Keratinocyte (primary cell): ENCODE results near the gene SCN8A.
"Not testable (repeated sequence)": the region's sequence is repeated elsewhere in the genome, so short reads cannot be mapped to it uniquely, and the experiment has no call there.

ENCODE experiments used
- EZH2 ChIP-seq: IDR thresholded peaks from one replicate; pipeline ENCODE4 v1.6.1; 2012; ENCODE audit warnings: inconsistent platforms, mild to moderate bottlenecking, low read length, moderate library complexity
- TF ChIP-seq, protein P1 (sequence below), 3 experiments: IDR thresholded peaks in 1 of 3; conservative IDR thresholded peaks in 1 of 3; optimal IDR thresholded peaks in 1 of 3; 2 replicates in 2 of 3; 3 replicates in 1 of 3; pipeline versions ENCODE3 to v1.5.1; 2011; ENCODE audit warnings: low read length in 3 of 3, mild to moderate bottlenecking in 3 of 3, moderate library complexity in 2 of 3, control low read depth in 1 of 3, inconsistent platforms in 1 of 3; ENCODE audit not compliant: insufficient read depth in 2 of 3; ENCODE audit errors: extremely low read depth in 1 of 3

DNA sequence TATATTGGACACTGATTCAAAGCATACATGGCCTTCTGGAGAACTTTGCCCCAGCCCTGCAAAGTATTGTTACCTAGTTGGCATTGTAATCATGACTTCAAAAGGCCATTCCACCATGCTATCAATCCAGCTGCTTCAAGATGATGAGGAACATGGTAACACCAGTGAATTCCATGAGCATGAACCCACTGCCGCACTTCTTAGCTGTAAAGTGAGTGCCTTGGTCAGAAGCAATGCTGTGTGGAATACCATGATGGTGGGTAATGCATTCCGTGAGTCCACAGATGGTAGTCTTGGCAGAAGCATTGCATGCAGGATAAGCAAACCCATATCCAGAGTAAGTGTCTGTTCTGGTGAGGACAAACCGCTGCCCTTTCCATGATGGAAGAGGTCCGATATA is 207.0 kb downstream of the SCN8A start:
- TF ChIP-seq, protein P1, sequence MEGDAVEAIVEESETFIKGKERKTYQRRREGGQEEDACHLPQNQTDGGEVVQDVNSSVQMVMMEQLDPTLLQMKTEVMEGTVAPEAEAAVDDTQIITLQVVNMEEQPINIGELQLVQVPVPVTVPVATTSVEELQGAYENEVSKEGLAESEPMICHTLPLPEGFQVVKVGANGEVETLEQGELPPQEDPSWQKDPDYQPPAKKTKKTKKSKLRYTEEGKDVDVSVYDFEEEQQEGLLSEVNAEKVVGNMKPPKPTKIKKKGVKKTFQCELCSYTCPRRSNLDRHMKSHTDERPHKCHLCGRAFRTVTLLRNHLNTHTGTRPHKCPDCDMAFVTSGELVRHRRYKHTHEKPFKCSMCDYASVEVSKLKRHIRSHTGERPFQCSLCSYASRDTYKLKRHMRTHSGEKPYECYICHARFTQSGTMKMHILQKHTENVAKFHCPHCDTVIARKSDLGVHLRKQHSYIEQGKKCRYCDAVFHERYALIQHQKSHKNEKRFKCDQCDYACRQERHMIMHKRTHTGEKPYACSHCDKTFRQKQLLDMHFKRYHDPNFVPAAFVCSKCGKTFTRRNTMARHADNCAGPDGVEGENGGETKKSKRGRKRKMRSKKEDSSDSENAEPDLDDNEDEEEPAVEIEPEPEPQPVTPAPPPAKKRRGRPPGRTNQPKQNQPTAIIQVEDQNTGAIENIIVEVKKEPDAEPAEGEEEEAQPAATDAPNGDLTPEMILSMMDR (optimal IDR thresholded peaks at IDR 0.05 in 1 of 3, IDR thresholded peaks at IDR 0.05 in 1 of 3, conservative IDR thresholded peaks at IDR 0.05 in 1 of 3; ENCODE audit: extremely low read depth in 1 of 3, insufficient read depth in 2 of 3, low read length in 3 of 3): not testable (repeated sequence)
- not testable (repeated sequence) for TF ChIP-seq EZH2
